Mucosa of stomach (tissue), 1 donor: ENCODE results near the gene SLC35F3.

Source experiments
- H3K27me3 ChIP-seq: one replicate; pipeline ENCODE4 v1.7.0; 2013; ENCODE audit warnings: mild to moderate bottlenecking, low read length; ENCODE audit not compliant: control insufficient read depth, insufficient read depth
- H3K36me3 ChIP-seq: one replicate; pipeline ENCODE4 v1.7.0; 2013; ENCODE audit warnings: low read length; ENCODE audit not compliant: control insufficient read depth, insufficient read depth
- H3K4me1 ChIP-seq: one replicate; pipeline ENCODE4 v1.7.0; 2013; ENCODE audit warnings: mild to moderate bottlenecking, low read length; ENCODE audit not compliant: control insufficient read depth, insufficient read depth
- H3K4me3 ChIP-seq: one replicate; pipeline ENCODE4 v1.7.0; 2013; ENCODE audit warnings: low read length
- H3K9ac ChIP-seq: one replicate; pipeline ENCODE4 v1.7.0; 2013; ENCODE audit warnings: mild to moderate bottlenecking, low read length, moderate library complexity
- H3K9me3 ChIP-seq: one replicate; pipeline ENCODE4 v1.7.0; 2013; ENCODE audit warnings: mild to moderate bottlenecking, low read length, moderate library complexity; ENCODE audit not compliant: control insufficient read depth
- donor health status: Pancreatic carcinoma.

Gene SLC35F3

DNA sequence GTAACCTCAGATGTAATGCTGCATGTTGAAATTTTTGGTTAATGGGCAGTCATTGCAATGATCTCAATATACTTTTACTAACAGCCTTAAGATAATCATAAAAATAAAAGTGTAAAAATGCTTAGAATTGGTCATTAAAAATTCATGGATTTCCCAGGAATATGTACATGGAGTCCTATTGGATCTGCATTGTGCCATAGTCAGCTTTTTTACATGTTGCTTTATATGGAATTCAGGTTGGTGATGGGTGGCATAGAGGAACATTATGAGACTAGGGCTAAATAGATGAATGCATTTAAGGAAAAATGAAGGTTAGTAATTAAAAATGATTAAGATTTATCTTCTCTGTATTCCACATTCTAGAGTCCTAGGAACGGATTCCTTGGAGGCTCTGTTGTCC lies 103.2 kb downstream of the SLC35F3 start:
- no peaks in the 10 kb centered on the region for H3K27me3 ChIP-seq
- H3K4me3 ChIP-seq: no peak overlapping the region
- H3K9me3 ChIP-seq: no peaks in the 10 kb centered on the region
- H3K36me3 ChIP-seq: no peaks in the 10 kb centered on the region
- H3K4me1 ChIP-seq: no peaks in the 10 kb centered on the region
- no peak overlapping the region for H3K9ac ChIP-seq

DNA sequence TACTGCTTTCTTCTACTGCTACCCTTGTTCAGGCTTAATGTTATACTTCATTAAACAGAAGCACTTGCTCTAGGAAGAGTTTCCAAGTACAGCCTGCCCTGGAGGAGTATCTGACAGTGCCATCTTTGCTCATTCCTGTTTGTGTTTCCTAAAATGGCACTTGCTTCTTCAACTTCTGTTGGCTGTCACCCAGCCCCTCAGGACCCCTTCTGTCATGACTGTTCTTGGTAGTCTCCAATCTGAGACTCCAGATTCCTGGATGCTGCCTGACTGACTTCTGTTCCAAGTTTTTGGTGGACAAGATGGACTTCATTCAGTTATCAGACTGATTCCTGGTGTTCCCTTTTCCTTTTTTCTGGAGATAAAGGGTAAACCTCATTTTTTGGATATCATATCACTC lies 104.1 kb downstream of the SLC35F3 start:
- Histone ChIP-seq H3K4me3 (no peak overlapping the region), H3K9me3 (no peaks in the 10 kb centered on the region), H3K36me3 (no peaks in the 10 kb centered on the region), H3K4me1 (no peaks in the 10 kb centered on the region), H3K9ac (no peak overlapping the region), H3K27me3 (no peaks in the 10 kb centered on the region)

DNA sequence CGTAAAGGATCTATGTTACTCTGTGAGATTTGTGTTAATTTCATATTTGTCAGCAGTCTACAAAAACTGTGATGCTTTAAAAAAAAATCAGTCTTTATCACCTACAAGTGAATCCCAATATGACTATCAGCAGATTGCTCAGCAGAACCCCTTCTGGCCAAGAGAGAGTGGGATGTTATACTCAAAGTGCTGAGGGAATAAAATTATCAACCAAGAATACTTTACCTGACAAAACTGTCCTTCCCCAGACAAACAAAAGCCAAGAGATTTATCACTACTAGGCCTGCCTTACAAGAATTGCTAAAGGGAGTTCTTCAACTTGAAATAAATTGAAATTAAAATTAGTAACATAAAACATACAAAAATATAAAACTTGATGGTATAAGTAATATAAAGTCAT lies 105.2 kb downstream of the SLC35F3 start:
- H3K9ac ChIP-seq: no peak overlapping the region
- H3K4me3 ChIP-seq: no peak overlapping the region
- H3K36me3 ChIP-seq: no peaks in the 10 kb centered on the region

GRCh38 chr1:234014208-234014607 lies 109.7 kb downstream of the SLC35F3 start:
- Histone ChIP-seq H3K4me3 (no peak overlapping the region), H3K27me3 (no peaks in the 10 kb centered on the region), H3K36me3 (no peaks in the 10 kb centered on the region), H3K4me1 (no peaks in the 10 kb centered on the region), H3K9me3 (no peaks in the 10 kb centered on the region), H3K9ac (no peak overlapping the region)

More for the DNA sequence above, 105.2 kb downstream of the SLC35F3 start:
- Histone ChIP-seq H3K4me1 (no peaks in the 10 kb centered on the region), H3K27me3 (no peaks in the 10 kb centered on the region), H3K9me3 (no peaks in the 10 kb centered on the region)

DNA sequence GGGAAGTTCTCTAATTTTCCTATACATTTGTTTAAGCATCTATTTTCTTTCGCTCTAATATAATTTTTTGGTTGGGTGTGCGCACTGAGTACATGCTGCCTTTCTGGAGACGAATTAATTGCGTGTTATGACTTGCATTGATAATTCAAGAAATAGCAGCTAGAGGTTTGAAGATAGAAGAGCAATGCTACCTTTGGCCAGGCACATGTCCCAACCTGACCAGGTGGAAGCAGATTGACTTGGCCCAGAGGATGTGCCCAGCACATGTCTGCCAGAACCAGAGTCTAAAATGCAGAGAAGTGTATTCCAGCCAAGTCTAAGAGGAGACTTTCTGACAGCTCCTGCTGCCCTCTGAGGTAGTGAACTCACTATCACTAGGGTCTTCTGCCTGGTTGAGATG lies 114.3 kb downstream of the SLC35F3 start:
- Histone ChIP-seq H3K27me3 (no peaks in the 10 kb centered on the region), H3K9me3 (no peaks in the 10 kb centered on the region), H3K36me3 (no peaks in the 10 kb centered on the region), H3K4me1 (no peaks in the 10 kb centered on the region), H3K4me3 (no peak overlapping the region), H3K9ac (no peak overlapping the region)

- Histone ChIP-seq H3K9ac (no peak overlapping the region), H3K4me1 (no peaks in the 10 kb centered on the region), H3K27me3 (no peaks in the 10 kb centered on the region), H3K9me3 (no peaks in the 10 kb centered on the region), H3K4me3 (no peak overlapping the region), H3K36me3 (no peaks in the 10 kb centered on the region)
Observed at GRCh38 chr1:234019387-234019786, 114.9 kb downstream of the SLC35F3 start.

- Histone ChIP-seq H3K9me3 (no peaks in the 10 kb centered on the region), H3K36me3 (no peaks in the 10 kb centered on the region), H3K27me3 (no peaks in the 10 kb centered on the region), H3K4me3 (no peak overlapping the region), H3K9ac (no peak overlapping the region), H3K4me1 (no peaks in the 10 kb centered on the region)
Observed at GRCh38 chr1:234022302-234022701, 117.8 kb downstream of the SLC35F3 start.

DNA sequence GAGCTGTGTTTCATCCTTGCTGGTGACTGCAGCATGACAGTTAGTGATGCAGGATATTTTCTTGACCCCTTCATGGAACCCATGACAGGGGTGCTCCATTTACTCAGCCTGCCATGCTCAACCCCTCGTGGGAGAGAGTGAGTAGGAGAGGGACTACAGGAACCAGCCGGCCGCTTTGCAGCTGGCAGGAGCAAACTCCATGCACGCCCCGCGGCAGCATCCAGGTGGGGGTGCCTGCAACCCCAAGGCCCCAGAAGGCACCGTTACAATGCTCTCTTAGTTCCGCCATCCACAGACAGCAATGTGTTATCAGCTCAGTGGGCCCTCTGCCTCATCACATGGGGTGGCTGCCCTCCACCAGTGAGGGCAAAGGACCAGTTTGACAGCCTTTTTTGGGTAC lies 135.1 kb downstream of the SLC35F3 start:
- Histone ChIP-seq H3K36me3 (no peaks in the 10 kb centered on the region), H3K27me3 (peaks cover 6% of the 10 kb centered on the region), H3K4me1 (no peaks in the 10 kb centered on the region), H3K9me3 (no peaks in the 10 kb centered on the region), H3K9ac (no peak overlapping the region), H3K4me3 (no peak overlapping the region)

GRCh38 chr1:234040446-234041317 lies 136.2 kb downstream of the SLC35F3 start:
- Histone ChIP-seq H3K9ac (no peak overlapping the region), H3K9me3 (no peaks in the 10 kb centered on the region), H3K4me1 (no peaks in the 10 kb centered on the region), H3K36me3 (no peaks in the 10 kb centered on the region), H3K27me3 (peaks cover 6% of the 10 kb centered on the region), H3K4me3 (no peak overlapping the region)

- Histone ChIP-seq H3K9me3 (no peaks in the 10 kb centered on the region), H3K4me3 (no peak overlapping the region), H3K27me3 (no peaks in the 10 kb centered on the region), H3K9ac (no peak overlapping the region), H3K4me1 (no peaks in the 10 kb centered on the region), H3K36me3 (no peaks in the 10 kb centered on the region)
Observed at GRCh38 chr1:234044079-234044478, 139.6 kb downstream of the SLC35F3 start.

GRCh38 chr1:234047123-234047522 lies 142.6 kb downstream of the SLC35F3 start:
- no peaks in the 10 kb centered on the region for H3K4me1 ChIP-seq
- no peaks in the 10 kb centered on the region for H3K27me3 ChIP-seq

GRCh38 chr1:234062166-234062565 lies 157.7 kb downstream of the SLC35F3 start:
- no peaks in the 10 kb centered on the region for H3K36me3 ChIP-seq
- H3K4me3 ChIP-seq: no peak overlapping the region
- no peaks in the 10 kb centered on the region for H3K9me3 ChIP-seq
- H3K4me1 ChIP-seq: no peaks in the 10 kb centered on the region
- no peaks in the 10 kb centered on the region for H3K27me3 ChIP-seq
- H3K9ac ChIP-seq: no peak overlapping the region

More at GRCh38 chr1:234047123-234047522, 142.6 kb downstream of the SLC35F3 start:
- H3K9ac ChIP-seq: no peak overlapping the region
- H3K9me3 ChIP-seq: no peaks in the 10 kb centered on the region
- H3K36me3 ChIP-seq: no peaks in the 10 kb centered on the region
- no peak overlapping the region for H3K4me3 ChIP-seq
